HepG2 (cell line): ENCODE data around the gene IVD. TPM values are rescaled to one million over a fixed set of nuclear protein-coding genes. Genes with fewer than 3 reads are reported as not detected.

Experiments
- ATF2 ChIP-seq: sonication (generic); formaldehyde crosslinking; IDR thresholded peaks from 2 replicates; pipeline ENCODE4 v1.4.0; 2020; ENCODE audit warnings: missing genetic modification reagents
- CCDC6 ChIP-seq: sonication (generic); formaldehyde crosslinking; IDR thresholded peaks from 2 replicates; pipeline ENCODE4 v1.8.1; 2022; ENCODE audit warnings: mild to moderate bottlenecking, missing genetic modification reagents, moderate library complexity
- CENPT ChIP-seq: sonication (generic); formaldehyde crosslinking; IDR thresholded peaks from 2 replicates; pipeline ENCODE4 v1.8.0; 2022; ENCODE audit warnings: low read depth, mild to moderate bottlenecking, moderate library complexity, missing genetic modification reagents
- ETV5 ChIP-seq: IDR thresholded peaks from 2 replicates; pipeline ENCODE4 v1.6.1; 2018; ENCODE audit warnings: missing biosample characterization, missing genetic modification reagents, inconsistent platforms, borderline replicate concordance
- GLMP ChIP-seq: sonication (generic); formaldehyde crosslinking; IDR thresholded peaks from 2 replicates; pipeline ENCODE4 v1.9.0; 2021; ENCODE audit warnings: missing genetic modification reagents, mild to moderate bottlenecking, borderline replicate concordance
- HDAC2 ChIP-seq: sonication (generic); formaldehyde crosslinking; IDR thresholded peaks from 2 replicates; pipeline ENCODE4 v1.4.0; 2020; ENCODE audit warnings: missing genetic modification reagents
- HIC2 ChIP-seq: sonication (generic); formaldehyde crosslinking; IDR thresholded peaks from 2 replicates; pipeline ENCODE4 v1.9.0; 2022; ENCODE audit warnings: low read depth, missing genetic modification reagents
- HOXA5 ChIP-seq: sonication (generic); formaldehyde crosslinking; IDR thresholded peaks from 2 replicates; pipeline ENCODE4 v1.4.0; 2020; ENCODE audit warnings: missing genetic modification reagents
- IRF2 ChIP-seq: IDR thresholded peaks from 2 replicates; pipeline ENCODE4 v1.6.1; 2018; ENCODE audit warnings: missing genetic modification reagents, missing compliant biosample characterization
- IRX3 ChIP-seq: sonication (generic); formaldehyde crosslinking; IDR thresholded peaks from 2 replicates; pipeline ENCODE4 v1.8.1; 2023; ENCODE audit warnings: mild to moderate bottlenecking, low read depth, missing genetic modification reagents, borderline replicate concordance
- KMT2B ChIP-seq: IDR thresholded peaks from 2 replicates; pipeline ENCODE4 v1.6.1; 2016; ENCODE audit warnings: missing genetic modification reagents, missing compliant biosample characterization
- MAX ChIP-seq: IDR thresholded peaks from 2 replicates; pipeline ENCODE4 v1.6.1; 2012; ENCODE audit warnings: inconsistent platforms
- MTA3 ChIP-seq: sonication (generic); formaldehyde crosslinking; IDR thresholded peaks from 2 replicates; pipeline ENCODE4 v1.4.0; 2020; ENCODE audit warnings: missing genetic modification reagents
- MYC ChIP-seq: sonication (generic); formaldehyde crosslinking; IDR thresholded peaks from 2 replicates; pipeline ENCODE4 v1.9.0; 2021; ENCODE audit warnings: missing genetic modification reagents, borderline replicate concordance
- POGZ ChIP-seq: sonication (generic); formaldehyde crosslinking; IDR thresholded peaks from 2 replicates; pipeline ENCODE4 v1.4.0; 2020; ENCODE audit warnings: mild to moderate bottlenecking, missing genetic modification reagents
- RBFOX2 ChIP-seq: fragments of 200-400 bp; formaldehyde crosslinking; IDR thresholded peaks from 2 replicates; pipeline ENCODE4 v1.6.1; 2017; ENCODE audit warnings: low read depth, mild to moderate bottlenecking, low read length
- REL ChIP-seq: sonication (generic); formaldehyde crosslinking; conservative IDR thresholded peaks from 2 replicates; pipeline ENCODE4 v1.8.0; 2022; ENCODE audit warnings: mild to moderate bottlenecking, missing genetic modification reagents, moderate library complexity
- SALL2 ChIP-seq: sonication (generic); formaldehyde crosslinking; IDR thresholded peaks from 2 replicates; pipeline ENCODE4 v1.8.1; 2023; ENCODE audit warnings: mild to moderate bottlenecking, missing genetic modification reagents, inconsistent platforms
- STAG1 ChIP-seq: sonication (generic); formaldehyde crosslinking; IDR thresholded peaks from 2 replicates; pipeline ENCODE4 v1.4.0; 2020; ENCODE audit warnings: missing genetic modification reagents
- TARDBP ChIP-seq: sonication (generic); formaldehyde crosslinking; IDR thresholded peaks from 2 replicates; pipeline ENCODE4 v1.8.0; 2022; ENCODE audit warnings: mild to moderate bottlenecking, missing genetic modification reagents
- TMF1 ChIP-seq: sonication (generic); formaldehyde crosslinking; IDR thresholded peaks from 2 replicates; pipeline ENCODE4 v1.8.1; 2022; ENCODE audit warnings: low read depth, missing genetic modification reagents
- ZBTB8A ChIP-seq: sonication (generic); formaldehyde crosslinking; IDR thresholded peaks from 2 replicates; pipeline ENCODE4 v1.4.0; 2020; ENCODE audit warnings: mild to moderate bottlenecking, low read depth, missing genetic modification reagents, borderline replicate concordance
- ZNF329 ChIP-seq: sonication (generic); formaldehyde crosslinking; IDR thresholded peaks from 2 replicates; pipeline ENCODE4 v1.9.0; 2021; ENCODE audit warnings: low read depth, mild to moderate bottlenecking, missing genetic modification reagents
- ZNF496 ChIP-seq: sonication (generic); formaldehyde crosslinking; IDR thresholded peaks from 2 replicates; pipeline ENCODE4 v1.8.1; 2023; ENCODE audit warnings: mild to moderate bottlenecking, moderate library complexity, missing genetic modification reagents; ENCODE audit not compliant: insufficient replicate concordance
- ZNF768 ChIP-seq: sonication (generic); formaldehyde crosslinking; IDR thresholded peaks from 2 replicates; pipeline ENCODE4 v1.4.0; 2020; ENCODE audit warnings: missing genetic modification reagents
- ZNF773 ChIP-seq: sonication (generic); formaldehyde crosslinking; IDR thresholded peaks from 2 replicates; pipeline ENCODE4 v1.4.0; 2020; ENCODE audit warnings: missing genetic modification reagents, borderline replicate concordance
- polyA plus RNA-seq, 8 experiments: library from polyadenylated mRNA; depleted of rRNA in 3 of 8; stranded (reverse) in 7 of 8; unstranded in 1 of 8; fragments of >200 nt; fragmentation: Illumina TruSeq in 4 of 8; extraction: Trizol in 4 of 8; gene quantifications; 2 replicates each; pipeline versions ENCODE4 v1.2.1 to v1.2.3, GENCODE V29; 2011 to 2016; ENCODE audit warnings: low read depth in 4 of 8, missing spikeins in 1 of 8, mixed read lengths in 1 of 8; ENCODE audit not compliant: insufficient read depth in 1 of 8
- total RNA-seq, 5 experiments: library from RNA; depleted of rRNA; stranded (reverse); fragments of >200 nt; fragmentation: Illumina TruSeq; extraction: Trizol; gene quantifications; 2 replicates each; pipeline ENCODE4 v1.2.3, GENCODE V29; 2016; ENCODE audit warnings: low read depth in 1 of 5

Gene IVD
- total and polyA plus RNA-seq, 2 of the 13 experiments (the other 11 are each of a cell fraction or from before 2014, with no cell fraction given) = 48.0 to 53.9 TPM

GRCh38 chr15:40367686-40368611 is 37.6 kb upstream of the IVD start (continued):
- TF ChIP-seq ATF2 (peak; percentile 61; the same call in 1 of the 2 replicates), ZNF768 (CRISPR knock-in tag) (peak; percentile 85), GLMP (CRISPR knock-in tag) (no peak), REL (CRISPR knock-in tag) (peak; percentile 94), SALL2 (CRISPR knock-in tag) (peak; percentile 99), CCDC6 (CRISPR knock-in tag) (peak; percentile 93; the same call in 1 of the 2 replicates), POGZ (CRISPR knock-in tag) (0 out of 2 replicates have a peak, but pooled peaks have one; percentile 43), HDAC2 (CRISPR knock-in tag) (peak; percentile 79), TMF1 (CRISPR knock-in tag) (peak; percentile 80; the same call in 1 of the 2 replicates), ZNF329 (CRISPR knock-in tag) (no peak), MAX (peak; percentile 97), IRX3 (peak; percentile 99), KMT2B (CRISPR knock-in tag) (peak; percentile 86), RBFOX2 (peak; percentile 64), HOXA5 (peak; percentile 92), ZBTB8A (CRISPR knock-in tag) (peak; percentile 88; the same call in 1 of the 2 replicates), TARDBP (CRISPR knock-in tag) (no peak), MTA3 (CRISPR knock-in tag) (no peak), HIC2 (CRISPR knock-in tag) (peak; percentile 89), STAG1 (CRISPR knock-in tag) (peak; percentile 68), ETV5 (peak; percentile 89), MYC (peak; percentile 88), CENPT (peak; percentile 99), ZNF496 (CRISPR knock-in tag) (peak; percentile 45), ZNF773 (CRISPR knock-in tag) (peak; percentile 99), IRF2 (peak; percentile 56; the same call in 1 of the 2 replicates)
